Stimulated activated CD8-positive, alpha-beta memory T cell treated with anti-CD3 and anti-CD28 coated beads, Interleukin-15, amount 100 ng/mL, for 4 hours (primary cell): Measurements from ENCODE around the gene CAVIN1.
"Not testable (repeated sequence)": the region's sequence is repeated elsewhere in the genome, so short reads cannot be mapped to it uniquely, and the experiment has no call there.

Experiments used
- DNase-seq, 2 donors: peaks; one replicate each; pipeline ENCODE4 v3.0.0-alpha.2; 2020; ENCODE audit warnings: low read depth in 2 of 2

CAVIN1 gene

GRCh38 chr17:42405076-42405475, 18.0 kb downstream of the CAVIN1 start:
- no peak for DNase-seq

- DNase-seq = no peak
These were observed 18.6 kb downstream of the CAVIN1 start for GRCh38 chr17:42404326-42405055.

GRCh38 chr17:42403150-42403549, 19.9 kb downstream of the CAVIN1 start:
- no peak for DNase-seq

- no peak for DNase-seq
These were observed 20.9 kb downstream of the CAVIN1 start for GRCh38 chr17:42402117-42402516.

- DNase-seq = not testable (repeated sequence)
These were observed 22.1 kb downstream of the CAVIN1 start for GRCh38 chr17:42400844-42401375.

GRCh38 chr17:42399948-42400843, 22.9 kb downstream of the CAVIN1 start:
- DNase-seq = no peak

- DNase-seq = no peak
These were observed 23.9 kb downstream of the CAVIN1 start for GRCh38 chr17:42399121-42399520.

GRCh38 chr17:42395601-42396000, 27.5 kb downstream of the CAVIN1 start:
- not testable (repeated sequence) for DNase-seq

- no peak for DNase-seq
These were observed 28.2 kb downstream of the CAVIN1 start for GRCh38 chr17:42394838-42395237.

GRCh38 chr17:42392692-42393415, 30.2 kb downstream of the CAVIN1 start:
- DNase-seq = no peak

GRCh38 chr17:42391439-42391838, 31.6 kb downstream of the CAVIN1 start:
- DNase-seq = not testable (repeated sequence)

- DNase-seq = no peak
These were observed 33.2 kb downstream of the CAVIN1 start for GRCh38 chr17:42389899-42390298.

GRCh38 chr17:42389135-42389417, 34.0 kb downstream of the CAVIN1 start:
- DNase-seq = peak in 1 of 2 donors; percentile 75

GRCh38 chr17:42388381-42389134, 34.5 kb downstream of the CAVIN1 start, which contains the start of gene STAT3:
STAT3 (minus strand) TSS chr17:42388442; CDS start chr17:42348516, 39,926 bp downstream.
- peak; percentile 100 for DNase-seq

GRCh38 chr17:42387661-42388380, 35.2 kb downstream of the CAVIN1 start:
- DNase-seq = peak in 1 of 2 donors; percentile 10

GRCh38 chr17:42386777-42387657, 36.0 kb downstream of the CAVIN1 start:
- DNase-seq = no peak

- no peak for DNase-seq
These were observed 41.2 kb downstream of the CAVIN1 start for GRCh38 chr17:42381898-42382297.

GRCh38 chr17:42380935-42381334, 42.1 kb downstream of the CAVIN1 start:
- no peak for DNase-seq

GRCh38 chr17:42378959-42379594, 44.0 kb downstream of the CAVIN1 start:
- DNase-seq = no peak
